K562 (cell line): ENCODE measurements around the gene CHCHD1. TPM values are rescaled to one million over a fixed set of nuclear protein-coding genes. Genes with fewer than 3 reads are reported as not detected.

Source experiments
- ARNT ChIP-seq, 2 experiments: fragments of 450-650 bp; IDR thresholded peaks; 2 replicates each; pipeline ENCODE4 v1.6.1; 2016; ENCODE audit warnings: mild to moderate bottlenecking in 1 of 2
- CC2D1A ChIP-seq: fragments of 450-650 bp; IDR thresholded peaks from 2 replicates; pipeline ENCODE4 v1.6.1; 2017; ENCODE audit warnings: mild to moderate bottlenecking
- CHD1 ChIP-seq: fragments of 200-600 bp; sonication (generic); IDR thresholded peaks from one replicate; pipeline ENCODE4 v1.6.1; 2012; ENCODE audit warnings: mild to moderate bottlenecking, moderate library complexity, low read length, inconsistent platforms
- CLOCK ChIP-seq: fragments of 250-450 bp; sonication (Bioruptor Pico); IDR thresholded peaks from 2 replicates; pipeline ENCODE4 v1.4.0; 2020; ENCODE audit warnings: mild to moderate bottlenecking, moderate library complexity, borderline replicate concordance
- DNMT1 ChIP-seq: fragments of 450-650 bp; IDR thresholded peaks from 2 replicates; pipeline ENCODE4 v1.6.1; 2016; ENCODE audit warnings: antibody characterized with exemption, mild to moderate bottlenecking
- EGR1 ChIP-seq: fragments of 450-650 bp; conservative IDR thresholded peaks from 2 replicates; pipeline ENCODE4 v1.6.1; 2017; ENCODE audit warnings: mild to moderate bottlenecking
- HEY1 ChIP-seq: fragments of 250-450 bp; sonication (Bioruptor Pico); IDR thresholded peaks from 2 replicates; pipeline ENCODE4 v1.5.0; 2020; ENCODE audit warnings: mild to moderate bottlenecking, moderate library complexity, borderline replicate concordance
- HIVEP1 ChIP-seq: fragments of 250-450 bp; sonication (Bioruptor Pico); IDR thresholded peaks from 2 replicates; pipeline ENCODE4 v1.4.0; 2020; ENCODE audit warnings: mild to moderate bottlenecking
- HMG20A ChIP-seq: fragments of 450-650 bp; formaldehyde crosslinking; conservative IDR thresholded peaks from 2 replicates; pipeline ENCODE4 v1.4.0; 2020; ENCODE audit warnings: mild to moderate bottlenecking, mixed read lengths
- KLF1 ChIP-seq: fragments of 450-650 bp; IDR thresholded peaks from 2 replicates; pipeline ENCODE4 v1.6.1; 2016; ENCODE audit warnings: missing genetic modification characterization, missing compliant biosample characterization
- MCM2 ChIP-seq: fragments of 450-650 bp; IDR thresholded peaks from 2 replicates; pipeline ENCODE4 v1.6.1; 2017; ENCODE audit warnings: low read depth, mild to moderate bottlenecking
- MTA2 ChIP-seq: fragments of 450-650 bp; IDR thresholded peaks from 2 replicates; pipeline ENCODE4 v1.6.1; 2016; ENCODE audit warnings: low read depth
- PPARD ChIP-seq: fragments of 250-450 bp; sonication (Bioruptor Pico); IDR thresholded peaks from 2 replicates; pipeline ENCODE4 v1.8.0; 2022; ENCODE audit warnings: inconsistent platforms, mild to moderate bottlenecking, moderate library complexity
- PRMT5 ChIP-seq: sonication (generic); formaldehyde crosslinking; IDR thresholded peaks from 2 replicates; pipeline ENCODE4 v1.5.0; 2020; ENCODE audit warnings: missing genetic modification reagents
- RBM39 ChIP-seq: fragments of 200-400 bp; formaldehyde crosslinking; optimal IDR thresholded peaks from 2 replicates; pipeline ENCODE3; 2018; ENCODE audit warnings: low read depth, low read length
- RCOR1 ChIP-seq, 2 experiments: IDR thresholded peaks; 2 replicates each; pipeline ENCODE4 v1.6.1; 2012; ENCODE audit warnings: low read depth in 2 of 2, low read length in 2 of 2, borderline replicate concordance in 1 of 2, improper control_type of control experiment in 1 of 2
- SETDB1 ChIP-seq: IDR thresholded peaks from one replicate; pipeline ENCODE4 v1.6.1; 2012; ENCODE audit warnings: low read length, control low read depth, inconsistent platforms
- SIN3A ChIP-seq, 2 experiments: fragments of 150-350 bp in 1 of 2; IDR thresholded peaks; 2 replicates each; pipeline ENCODE4 v1.6.1; 2011 to 2016; ENCODE audit warnings: borderline replicate concordance in 2 of 2, low read depth in 2 of 2, low read length in 2 of 2, mild to moderate bottlenecking in 2 of 2, moderate library complexity in 2 of 2; ENCODE audit not compliant: control insufficient read depth in 1 of 2
- SNIP1 ChIP-seq: fragments of 450-650 bp; IDR thresholded peaks from 2 replicates; pipeline ENCODE4 v1.7.1; 2017; ENCODE audit warnings: low read depth, mild to moderate bottlenecking
- TAF1 ChIP-seq: IDR thresholded peaks from 2 replicates; pipeline ENCODE4 v1.6.1; 2011; ENCODE audit warnings: mild to moderate bottlenecking, low read length, moderate library complexity; ENCODE audit not compliant: insufficient read depth, control insufficient read depth, severe bottlenecking; ENCODE audit errors: extremely low read depth
- TARDBP ChIP-seq: fragments of 450-650 bp; IDR thresholded peaks from 2 replicates; pipeline ENCODE4 v1.6.1; 2016
- TEAD4 ChIP-seq, 2 experiments: sonication (generic) in 1 of 2; formaldehyde crosslinking in 1 of 2; IDR thresholded peaks; 2 replicates each; pipeline versions ENCODE4 v1.6.1 to v1.8.0; 2012 to 2022; ENCODE audit warnings: borderline replicate concordance in 1 of 2, inconsistent platforms in 1 of 2, low read length in 1 of 2, mild to moderate bottlenecking in 1 of 2, missing genetic modification reagents in 1 of 2
- THRB ChIP-seq: fragments of 450-650 bp; formaldehyde crosslinking; conservative IDR thresholded peaks from 2 replicates; pipeline ENCODE4 v1.4.0; 2022; ENCODE audit warnings: mild to moderate bottlenecking, missing genetic modification characterization
- YBX1 ChIP-seq: fragments of 450-650 bp; IDR thresholded peaks from 2 replicates; pipeline ENCODE4 v1.7.1; 2016; ENCODE audit warnings: mild to moderate bottlenecking
- ZNF121 ChIP-seq: sonication (generic); formaldehyde crosslinking; conservative IDR thresholded peaks from 2 replicates; pipeline ENCODE4 v1.8.0; 2022; ENCODE audit warnings: missing genetic modification reagents
- ZNF23 ChIP-seq: fragments of 250-450 bp; sonication (Bioruptor Pico); IDR thresholded peaks from 2 replicates; pipeline ENCODE4 v1.4.0; 2020; ENCODE audit warnings: mild to moderate bottlenecking
- ZNF780A ChIP-seq: fragments of 250-450 bp; sonication (Bioruptor Pico); IDR thresholded peaks from 2 replicates; pipeline ENCODE4 v1.5.0; 2021; ENCODE audit warnings: mild to moderate bottlenecking
- polyA plus RNA-seq, 8 experiments: library from polyadenylated mRNA; depleted of rRNA in 4 of 8; stranded (reverse) in 5 of 8; unstranded in 3 of 8; fragments of >200 nt; fragmentation: Nextera tagmentation in 2 of 8; fragmentation: Illumina TruSeq in 1 of 8; extraction: Ambion mirVana in 2 of 8; extraction: Trizol in 1 of 8; gene quantifications; 2 replicates each; pipeline versions ENCODE4 v1.2.1 to v1.2.3, GENCODE V29; 2011 to 2014; ENCODE audit warnings: inconsistent platforms in 1 of 8, missing spikeins in 1 of 8
- total RNA-seq, 7 experiments: library from RNA; depleted of rRNA in 6 of 7; stranded (reverse); fragments of >200 nt in 6 of 7; fragmentation: Illumina TruSeq in 2 of 7; extraction: Trizol in 2 of 7; gene quantifications; 2 replicates each; pipeline versions ENCODE4 v1.2.1 to v1.2.3, GENCODE V29; 2011 to 2021; ENCODE audit warnings: low replicate concordance in 1 of 7

CHCHD1 gene
- total and polyA plus RNA-seq, 9 of the 15 experiments (the other 6 are each of a cell fraction or from before 2014, with no cell fraction given): 52.9 to 126 (median 83.4) TPM

GRCh38 chr10:73781879-73782748, at the start of gene CHCHD1 (continued):
- TF ChIP-seq HIVEP1 (no peak), ZNF780A (no peak), TARDBP (no peak), KLF1 (tag) (no peak), ARNT (IDR thresholded peaks at IDR 0.05) (no peak), DNMT1 (no peak), EGR1 (peak; percentile 48; the same call in 1 of the 2 replicates), CC2D1A (no peak), MTA2 (peak; percentile 55), ZNF121 (CRISPR knock-in tag) (no peak), YBX1 (no peak), PRMT5 (no peak), SETDB1 (no peak), TEAD4 (IDR thresholded peaks at IDR 0.05; ENCODE audit: low read length) (no peak; the same call in 1 of the 2 replicates), TEAD4 (CRISPR knock-in tag; IDR thresholded peaks at IDR 0.05; ENCODE audit: borderline replicate concordance) (no peak), MCM2 (no peak), RBM39 (no peak), RCOR1 (IDR thresholded peaks at IDR 0.05; ENCODE audit: borderline replicate concordance in 1 of 2, low read depth in 2 of 2, low read length in 2 of 2) (no peak), CLOCK (CRISPR knock-in tag) (no peak), THRB (no peak), PPARD (no peak), SIN3A (IDR thresholded peaks at IDR 0.05; ENCODE audit: borderline replicate concordance in 2 of 2, control insufficient read depth in 1 of 2, low read depth in 2 of 2, low read length in 2 of 2) (peak in 1 of 2 experiments; percentile 90; a peak in 2 of 4 replicates), SNIP1 (no peak), HMG20A (CRISPR knock-in tag) (no peak), ZNF23 (no peak), TAF1 (peak; percentile 97), HEY1 (CRISPR knock-in tag) (no peak), CHD1 (no peak)
